HG03354 (cell line): ENCODE measurements around the gene ADGRB2.
"Not testable (repeated sequence)": the region's sequence is repeated elsewhere in the genome, so short reads cannot be mapped to it uniquely, and the experiment has no call there.

ENCODE experiments used
- ATAC-seq: cut with Tn5 transposase; IDR thresholded peaks from one replicate; pipeline ENCODE4 v1.9.1; 2021; ENCODE audit warnings: mild to moderate bottlenecking; ENCODE audit not compliant: unreplicated experiment, poor library complexity, severe bottlenecking

The ADGRB2 gene

GRCh38 chr1:31708324-31708723, 55.8 kb downstream of the ADGRB2 start:
- no peak for ATAC-seq

GRCh38 chr1:31707711-31708110, 56.4 kb downstream of the ADGRB2 start:
- no peak for ATAC-seq

- not testable (repeated sequence) for ATAC-seq
These were observed 57.0 kb downstream of the ADGRB2 start for GRCh38 chr1:31707059-31707600.

- ATAC-seq = no peak
These were observed 57.6 kb downstream of the ADGRB2 start for GRCh38 chr1:31706384-31707058.

GRCh38 chr1:31705080-31705866, 58.9 kb downstream of the ADGRB2 start:
- ATAC-seq = no peak

- no peak for ATAC-seq
These were observed 59.7 kb downstream of the ADGRB2 start for GRCh38 chr1:31704271-31705079.

- no peak for ATAC-seq
These were observed 60.5 kb downstream of the ADGRB2 start, which contains the start of gene COL16A1 for GRCh38 chr1:31703431-31704270. COL16A1 (minus strand) TSS chr1:31704017; CDS start chr1:31702193, 1,824 bp downstream.

- no peak for ATAC-seq
These were observed 61.2 kb downstream of the ADGRB2 start for GRCh38 chr1:31702836-31703404.

- ATAC-seq = no peak
These were observed 62.9 kb downstream of the ADGRB2 start for GRCh38 chr1:31701091-31701736.

- no peak for ATAC-seq
These were observed 63.6 kb downstream of the ADGRB2 start for GRCh38 chr1:31700468-31701090.

- no peak for ATAC-seq
These were observed 64.7 kb downstream of the ADGRB2 start for GRCh38 chr1:31699341-31699891.

- no peak for ATAC-seq
These were observed 66.7 kb downstream of the ADGRB2 start for GRCh38 chr1:31697369-31697984.

- no peak for ATAC-seq
These were observed 67.9 kb downstream of the ADGRB2 start for GRCh38 chr1:31696242-31696641.

GRCh38 chr1:31695327-31695726, 68.8 kb downstream of the ADGRB2 start:
- no peak for ATAC-seq

GRCh38 chr1:31694964-31695313, 69.2 kb downstream of the ADGRB2 start:
- no peak for ATAC-seq

- no peak for ATAC-seq
These were observed 69.8 kb downstream of the ADGRB2 start for GRCh38 chr1:31694069-31694963.
